ENCODE measurements around the gene ASTN2.

GRCh38 chr9:116604251-116604650, 810.6 kb downstream of the ASTN2 start:
- TF ChIP-seq, protein P1, sequence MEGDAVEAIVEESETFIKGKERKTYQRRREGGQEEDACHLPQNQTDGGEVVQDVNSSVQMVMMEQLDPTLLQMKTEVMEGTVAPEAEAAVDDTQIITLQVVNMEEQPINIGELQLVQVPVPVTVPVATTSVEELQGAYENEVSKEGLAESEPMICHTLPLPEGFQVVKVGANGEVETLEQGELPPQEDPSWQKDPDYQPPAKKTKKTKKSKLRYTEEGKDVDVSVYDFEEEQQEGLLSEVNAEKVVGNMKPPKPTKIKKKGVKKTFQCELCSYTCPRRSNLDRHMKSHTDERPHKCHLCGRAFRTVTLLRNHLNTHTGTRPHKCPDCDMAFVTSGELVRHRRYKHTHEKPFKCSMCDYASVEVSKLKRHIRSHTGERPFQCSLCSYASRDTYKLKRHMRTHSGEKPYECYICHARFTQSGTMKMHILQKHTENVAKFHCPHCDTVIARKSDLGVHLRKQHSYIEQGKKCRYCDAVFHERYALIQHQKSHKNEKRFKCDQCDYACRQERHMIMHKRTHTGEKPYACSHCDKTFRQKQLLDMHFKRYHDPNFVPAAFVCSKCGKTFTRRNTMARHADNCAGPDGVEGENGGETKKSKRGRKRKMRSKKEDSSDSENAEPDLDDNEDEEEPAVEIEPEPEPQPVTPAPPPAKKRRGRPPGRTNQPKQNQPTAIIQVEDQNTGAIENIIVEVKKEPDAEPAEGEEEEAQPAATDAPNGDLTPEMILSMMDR (IDR thresholded peaks at IDR 0.05; ENCODE audit: insufficient read depth, low read depth, low read length): no peak
- TF ChIP-seq EZH2 (IDR thresholded peaks at IDR 0.05; ENCODE audit: insufficient read depth, low read length): no peak
